ENCODE measurements around the gene SLC8A1.

Gene SLC8A1

DNA sequence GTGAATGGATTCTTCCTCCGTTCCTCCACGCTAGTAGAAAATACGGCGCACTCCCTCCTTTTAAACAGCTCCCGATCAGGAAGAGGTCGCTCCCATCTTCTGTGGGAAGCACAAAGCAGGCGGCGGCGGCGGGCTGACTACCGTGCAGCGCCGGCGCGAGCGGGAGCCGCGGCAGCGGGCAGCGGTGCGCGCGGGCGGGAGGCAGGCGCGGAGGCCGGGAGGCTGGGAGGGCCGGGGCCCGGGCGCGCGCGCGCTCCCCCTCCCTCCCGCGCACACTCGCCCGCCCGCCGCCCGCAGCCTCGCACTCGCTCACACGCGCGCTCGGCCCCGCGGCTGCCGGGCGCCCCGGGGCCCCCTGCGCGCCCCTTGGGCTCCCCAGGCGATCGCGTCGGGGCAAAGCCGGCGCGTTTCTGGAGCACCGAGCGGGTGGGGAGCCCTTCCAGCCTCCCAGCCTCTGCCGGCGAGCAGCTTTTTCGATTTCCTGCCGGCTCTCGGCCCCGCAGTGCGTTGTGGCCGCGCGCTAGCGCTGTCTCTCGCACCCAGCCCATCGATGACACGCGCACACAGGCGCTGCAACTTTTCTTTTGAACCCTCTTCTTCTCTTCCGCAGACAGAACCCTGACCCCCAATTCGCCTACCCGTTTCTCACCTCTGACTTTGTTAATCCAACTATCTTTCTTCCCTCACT is at the start of gene SLC8A1:
SLC8A1 (minus strand) TSS at position 173 of the 688 bp plus-strand sequence.
- peak; percentile 53 for DNase-seq

DNA sequence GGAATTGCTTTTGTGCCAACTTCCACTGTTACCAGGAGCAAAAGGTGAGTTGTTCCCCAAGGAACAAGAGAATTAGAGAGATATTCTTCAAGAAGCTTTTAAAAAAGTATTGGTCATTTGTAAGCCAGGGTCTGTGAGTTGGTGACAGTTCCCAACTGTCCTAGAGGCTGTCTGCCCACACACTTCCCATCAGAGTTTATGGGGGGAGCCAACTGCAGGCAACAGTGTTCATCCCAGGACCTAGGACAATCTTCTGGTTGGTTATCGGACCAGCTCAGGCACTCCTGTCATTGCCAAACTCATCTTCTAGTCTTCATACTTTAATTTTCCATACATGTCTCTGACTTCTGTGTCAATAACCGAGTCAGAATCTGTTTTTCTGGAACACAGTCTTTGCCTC is 47.5 kb upstream of the SLC8A1 start:
- DNase-seq = no peak

DNA sequence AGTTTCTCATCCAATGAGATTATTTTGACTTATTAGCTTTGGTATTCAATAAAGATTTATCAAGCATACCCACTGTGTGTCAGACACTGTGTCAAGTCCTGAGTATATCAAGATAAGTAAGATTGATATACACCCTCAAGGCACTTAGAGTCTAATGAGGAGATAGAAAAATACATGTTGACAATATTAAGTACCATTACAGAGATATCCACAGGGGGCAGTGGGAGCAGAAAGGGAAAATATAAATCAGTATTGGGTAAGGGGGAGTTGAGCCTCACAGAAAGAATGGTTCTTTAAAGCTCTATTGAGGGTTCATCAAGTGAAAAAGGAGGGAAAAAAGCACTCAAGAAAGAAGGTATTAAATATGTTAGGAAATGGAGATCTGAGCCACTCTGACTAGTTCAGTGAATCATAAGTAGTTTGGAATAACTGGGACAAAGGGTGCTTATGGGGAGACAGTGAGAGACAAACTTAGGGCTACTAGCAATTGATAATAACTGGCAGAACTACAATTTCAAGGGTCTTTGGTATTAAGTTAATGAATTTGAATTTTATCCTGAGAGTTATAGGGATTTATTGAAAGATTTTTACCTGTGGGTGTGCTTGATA is 45.5 kb upstream of the SLC8A1 start:
- no peak for DNase-seq

DNA sequence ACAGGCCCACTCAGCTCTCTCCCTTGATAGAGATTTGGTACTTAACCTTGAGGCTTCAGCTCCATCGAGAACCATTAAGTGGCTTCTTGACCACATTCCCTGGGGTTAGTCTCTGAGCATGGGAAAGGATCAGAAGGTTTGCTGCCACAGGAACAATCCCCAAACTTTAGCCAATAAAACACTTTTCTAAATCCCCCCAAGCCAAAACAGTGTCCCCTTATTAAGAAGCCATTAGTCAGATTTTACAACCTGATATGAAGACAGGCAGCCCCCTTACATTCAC is 37.7 kb upstream of the SLC8A1 start:
- DNase-seq = no peak

DNA sequence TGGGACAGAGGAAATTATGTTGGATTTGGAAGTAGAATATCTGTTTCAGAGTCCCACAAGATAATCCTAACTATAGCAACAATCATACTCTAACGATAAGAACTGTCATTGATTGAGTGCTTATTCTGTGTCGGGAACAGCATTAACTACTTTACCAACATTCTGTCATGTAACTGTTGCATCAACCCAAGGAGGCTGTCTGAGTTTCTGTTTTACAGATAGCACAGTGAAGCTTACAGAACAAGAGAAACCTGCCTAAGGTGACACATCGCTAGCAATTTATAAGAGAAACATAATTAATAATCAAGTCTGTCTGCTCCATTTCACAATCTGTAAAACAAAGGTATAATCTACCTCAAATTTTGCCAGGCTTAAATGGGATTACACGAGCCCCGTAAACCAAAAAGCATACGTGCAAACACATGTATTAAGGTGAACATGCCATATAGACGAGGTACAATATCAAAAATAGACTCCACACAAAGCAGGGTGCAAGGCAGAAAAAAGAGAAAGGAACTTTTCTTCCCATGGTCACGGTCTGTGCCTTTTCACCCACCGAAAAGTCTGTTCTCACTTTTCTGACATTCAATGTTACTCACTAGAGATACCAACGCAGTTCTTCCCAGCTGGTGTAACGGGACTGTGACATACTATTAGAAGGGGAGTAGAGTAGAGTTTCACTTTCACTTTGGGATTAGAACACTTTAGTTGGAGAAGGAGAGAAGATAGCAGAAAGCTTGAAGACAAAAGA is 37.2 kb upstream of the SLC8A1 start:
- no peak for DNase-seq

DNA sequence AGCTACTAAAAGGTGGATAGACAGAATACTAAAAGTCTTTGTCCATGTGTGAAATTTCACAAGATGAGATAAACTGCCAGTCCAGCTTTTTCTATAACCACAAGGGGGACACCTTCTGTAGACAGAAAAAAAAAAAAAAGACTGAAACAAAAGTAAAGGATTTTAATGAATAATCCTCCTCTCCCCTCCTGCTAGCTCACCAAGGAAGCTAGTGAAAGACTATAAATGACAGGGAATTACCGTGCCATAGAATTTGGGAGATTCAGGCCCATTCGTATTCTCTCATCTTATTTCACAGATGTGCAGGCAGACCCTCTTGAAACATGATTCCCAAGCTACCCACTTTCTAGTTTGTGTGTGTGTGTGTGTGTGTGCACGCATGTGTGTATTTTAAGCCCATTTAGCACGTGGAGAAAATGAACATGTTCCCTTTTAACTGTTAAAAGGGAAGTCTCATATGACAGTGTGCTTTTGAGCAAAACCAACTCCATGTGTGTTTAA is 36.3 kb upstream of the SLC8A1 start:
- DNase-seq = no peak

DNA sequence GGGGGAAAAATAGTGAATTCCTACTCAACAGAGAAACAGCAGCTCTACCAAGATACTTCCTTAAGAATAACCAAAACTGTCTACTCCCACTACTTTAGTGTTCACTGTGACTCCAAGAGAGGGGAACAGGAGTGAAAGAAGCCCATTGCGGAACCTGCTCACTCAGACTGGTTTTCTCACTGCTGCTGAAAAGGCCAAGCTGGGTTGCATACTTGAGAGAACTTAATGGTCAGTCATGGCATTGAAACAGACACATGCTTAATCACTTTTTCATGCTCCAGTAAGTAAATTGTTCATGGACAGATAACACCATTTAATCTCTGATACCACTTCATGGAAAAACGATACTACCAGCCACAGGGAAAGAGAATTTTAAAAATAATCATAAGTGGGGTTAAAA is 35.7 kb upstream of the SLC8A1 start:
- DNase-seq = no peak

DNA sequence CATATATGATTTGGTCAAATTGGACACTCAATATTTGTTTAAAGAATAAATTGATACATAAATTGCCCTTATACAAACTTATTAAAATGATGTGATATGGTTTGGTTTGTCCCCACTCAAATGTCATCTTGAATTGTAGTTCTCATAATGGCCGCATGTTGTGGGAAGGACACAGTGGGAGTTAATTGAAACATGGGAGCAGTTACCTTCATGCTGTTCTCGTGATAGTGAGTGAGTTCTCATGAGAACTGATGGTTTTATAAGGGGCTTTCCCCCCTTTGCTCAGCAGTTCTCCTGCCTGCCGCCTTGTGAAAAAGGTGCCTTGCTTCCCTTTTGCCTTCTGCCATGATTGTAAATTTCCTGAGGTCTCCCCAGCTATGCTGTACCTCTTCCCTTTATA is 34.0 kb upstream of the SLC8A1 start:
- no peak for DNase-seq

DNA sequence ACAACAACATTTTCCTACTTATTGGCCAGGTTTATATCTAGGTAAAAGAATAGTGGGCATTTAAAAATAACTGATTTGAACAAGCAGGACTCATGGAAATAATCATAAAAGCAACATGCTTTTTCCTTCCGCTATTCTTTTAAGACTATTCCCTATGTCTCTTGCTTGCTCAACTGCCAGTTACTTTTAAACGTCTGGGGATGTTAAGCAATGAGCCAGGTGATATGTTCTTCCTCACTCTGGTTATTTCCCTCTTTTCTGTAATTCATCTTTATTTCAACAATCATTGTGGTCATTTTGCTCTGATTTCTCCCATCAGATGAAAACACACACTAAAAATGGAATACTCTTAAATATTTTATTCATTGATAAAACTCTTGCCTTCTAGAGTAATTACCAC is 33.4 kb upstream of the SLC8A1 start:
- no peak for DNase-seq

DNA sequence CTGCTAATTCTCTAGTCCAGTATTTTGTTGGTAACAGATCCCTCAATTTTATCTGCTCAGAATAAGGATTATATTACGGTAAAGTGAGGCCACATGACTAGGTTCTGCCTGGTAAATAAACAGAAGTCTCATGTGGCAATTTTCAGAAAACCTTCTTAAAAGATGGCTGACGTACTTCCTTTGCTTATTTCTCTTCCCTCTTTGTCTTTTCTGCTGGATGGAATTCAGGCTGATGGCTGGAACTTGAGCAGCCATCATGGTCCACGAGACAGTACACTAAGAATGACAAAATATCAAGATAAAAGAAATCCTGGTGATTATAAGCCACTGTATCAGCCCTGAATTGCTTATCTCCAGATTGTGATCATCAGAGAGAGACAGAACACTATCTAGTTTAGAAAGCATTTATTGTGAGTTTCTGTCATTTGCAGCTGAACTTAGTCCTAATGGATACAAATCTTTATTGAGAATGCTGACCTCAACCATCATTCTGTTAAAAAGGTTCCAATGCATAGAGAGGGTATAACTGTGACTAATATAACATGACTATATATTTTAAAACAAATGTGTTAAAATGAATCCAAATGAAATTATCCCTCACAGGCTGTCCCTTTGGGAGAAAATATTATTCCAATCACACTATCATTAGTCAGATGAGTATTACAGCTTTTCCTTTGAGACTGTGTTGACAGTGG is 31.8 kb upstream of the SLC8A1 start:
- no peak for DNase-seq

DNA sequence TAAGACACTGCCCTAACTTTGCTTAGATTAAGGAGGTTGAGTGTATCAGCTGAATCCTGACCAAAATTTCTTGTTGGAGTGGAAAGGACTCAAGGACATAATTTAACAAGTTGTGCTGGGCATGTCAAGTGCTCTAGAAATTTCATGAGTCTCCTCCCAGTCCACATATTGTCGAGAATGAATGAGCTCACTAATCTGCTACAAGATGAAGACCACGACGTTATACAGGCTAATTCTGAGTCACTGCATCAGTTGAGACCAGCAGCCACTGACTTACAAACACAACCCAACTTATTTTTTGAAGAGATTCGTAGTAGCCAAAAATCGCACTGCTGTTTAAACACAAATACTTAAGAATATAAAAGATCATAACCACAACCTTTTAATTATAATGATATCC is 28.7 kb upstream of the SLC8A1 start:
- no peak for DNase-seq

DNA sequence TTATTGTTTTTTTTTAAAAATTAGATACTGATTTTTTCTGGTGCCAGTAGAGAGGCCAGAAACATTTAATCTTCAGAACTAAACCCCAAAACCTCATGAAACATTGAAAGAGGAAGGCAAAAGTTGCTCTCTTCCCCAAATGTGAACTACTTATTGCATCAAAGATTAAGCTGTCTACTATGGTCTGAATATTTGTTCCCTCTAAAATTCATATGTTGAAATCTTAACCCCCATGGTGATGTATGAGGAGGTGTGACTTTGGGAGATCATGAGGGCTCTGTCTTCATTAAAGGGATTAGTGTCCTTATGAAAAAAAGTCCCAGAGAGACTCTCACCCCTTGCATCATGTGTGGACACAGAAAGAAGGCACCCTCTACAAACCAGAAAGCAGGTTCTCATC is 28.2 kb upstream of the SLC8A1 start:
- no peak for DNase-seq

DNA sequence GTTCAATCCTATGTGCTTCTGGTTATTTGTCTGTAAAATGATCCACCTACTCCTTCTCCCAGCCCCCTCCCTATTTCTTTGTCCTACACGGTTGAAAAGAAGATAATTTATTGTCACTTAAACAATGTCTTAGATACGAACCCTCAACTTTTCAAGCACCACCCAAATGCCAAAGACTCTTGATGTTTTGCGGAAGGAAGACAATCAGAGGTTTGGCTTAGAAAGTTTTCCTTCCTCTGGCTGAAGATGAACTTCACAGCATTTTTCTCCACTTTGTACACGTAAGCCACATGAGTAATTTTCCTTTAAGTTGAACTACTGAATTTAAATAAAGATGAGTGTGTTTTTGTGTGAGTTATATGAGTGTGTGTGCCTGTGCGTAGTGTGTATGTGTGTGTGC is 25.5 kb upstream of the SLC8A1 start:
- no peak for DNase-seq

DNA sequence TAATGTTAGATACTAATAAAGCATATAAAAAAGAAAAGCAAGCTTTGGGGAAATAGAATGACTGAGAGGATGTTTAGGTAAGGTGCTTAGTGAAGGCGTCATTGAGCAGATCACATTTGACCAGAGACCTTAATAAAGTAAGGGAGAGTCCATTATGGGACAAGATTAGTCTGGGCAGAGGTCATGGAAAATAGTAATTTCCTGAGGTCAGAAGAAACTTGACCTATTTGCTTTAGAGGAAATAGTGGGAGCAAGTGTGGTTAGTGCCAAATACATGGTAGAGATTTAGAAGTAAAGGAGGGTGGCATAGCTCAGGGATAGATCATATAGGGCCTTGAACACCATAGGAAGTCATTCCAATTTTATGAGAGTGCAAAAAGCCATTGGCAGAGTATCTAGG is 24.5 kb upstream of the SLC8A1 start:
- DNase-seq = no peak

DNA sequence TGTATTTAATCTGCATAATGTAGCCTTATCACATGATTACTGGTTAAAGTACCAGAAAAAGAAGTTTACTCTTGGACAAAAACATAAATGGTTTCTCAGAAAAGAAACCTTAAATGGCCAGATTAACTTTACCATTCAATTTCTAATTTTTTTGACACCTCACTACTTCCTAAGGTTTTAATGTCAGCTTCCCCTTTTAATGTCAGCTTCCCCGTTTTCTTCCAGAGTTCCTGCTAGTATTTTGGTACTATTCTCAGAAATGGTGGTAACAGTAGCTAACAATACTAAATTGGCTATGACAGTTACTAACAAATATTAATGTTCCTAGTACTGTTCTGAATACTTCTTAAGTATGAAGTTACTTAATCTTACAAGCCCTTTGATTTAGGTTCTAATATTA is 22.4 kb upstream of the SLC8A1 start:
- no peak for DNase-seq

DNA sequence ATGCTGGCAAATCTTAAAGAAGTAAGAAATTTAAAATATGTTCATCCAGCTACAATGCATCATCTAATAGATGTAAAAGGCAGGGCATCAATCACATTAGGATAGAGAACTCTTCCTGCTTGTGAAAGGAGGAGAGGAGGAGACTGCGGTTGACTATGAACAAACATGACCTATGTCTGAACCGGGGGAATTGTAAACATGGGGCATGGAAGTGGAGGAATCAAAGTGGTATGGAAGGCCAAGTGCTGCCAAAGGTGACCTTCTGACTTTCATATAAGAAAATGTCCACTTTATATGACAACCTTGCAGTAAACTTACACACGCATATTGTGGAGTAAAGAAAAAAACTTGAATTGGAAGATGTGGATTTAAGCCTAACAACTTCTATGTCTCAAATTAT is 20.0 kb upstream of the SLC8A1 start:
- no peak for DNase-seq

DNA sequence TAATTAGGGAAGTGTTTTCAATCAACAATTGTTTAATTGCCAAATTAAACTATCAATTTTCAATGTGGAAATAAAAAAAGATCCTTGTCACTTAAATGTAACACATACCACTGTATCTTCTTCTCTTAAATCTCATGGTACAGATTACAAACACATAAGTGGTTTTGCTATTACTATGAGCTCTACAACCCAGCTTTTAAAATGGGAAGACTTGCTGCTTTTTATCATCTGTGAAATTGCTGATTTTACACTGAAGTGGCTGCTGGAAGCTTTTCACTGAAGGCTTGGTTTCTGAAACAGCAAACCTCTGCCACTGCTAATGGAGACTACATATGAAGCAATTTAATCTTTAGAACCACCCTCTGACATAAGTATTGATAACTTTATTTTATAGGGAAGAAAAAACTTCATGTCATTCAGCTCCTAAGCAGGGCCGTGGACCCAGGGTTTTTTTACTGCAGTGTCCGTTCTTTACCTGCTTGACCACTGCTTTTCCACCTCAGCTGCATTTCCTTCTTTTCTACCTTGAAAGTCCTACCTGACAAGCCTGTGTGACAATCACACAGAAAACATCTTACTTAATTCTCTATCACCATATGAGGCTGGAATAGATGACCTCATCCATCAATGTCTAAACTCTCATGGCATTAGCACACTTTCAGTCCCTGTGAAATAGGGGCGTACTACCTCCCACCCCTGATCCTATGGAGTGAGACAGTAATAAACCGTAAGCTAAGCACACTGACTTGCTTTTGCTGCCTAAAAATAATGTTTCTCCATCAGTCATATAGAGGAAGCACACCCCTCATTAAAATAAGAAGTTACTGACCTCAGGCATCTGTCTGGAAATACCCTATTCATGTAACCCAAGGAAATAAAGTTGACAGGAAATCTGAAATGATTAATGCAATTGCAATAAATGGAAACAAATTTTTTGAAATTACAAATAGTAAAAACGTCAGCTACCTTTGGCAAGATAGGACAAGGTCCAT is 19.2 kb upstream of the SLC8A1 start:
- no peak for DNase-seq

DNA sequence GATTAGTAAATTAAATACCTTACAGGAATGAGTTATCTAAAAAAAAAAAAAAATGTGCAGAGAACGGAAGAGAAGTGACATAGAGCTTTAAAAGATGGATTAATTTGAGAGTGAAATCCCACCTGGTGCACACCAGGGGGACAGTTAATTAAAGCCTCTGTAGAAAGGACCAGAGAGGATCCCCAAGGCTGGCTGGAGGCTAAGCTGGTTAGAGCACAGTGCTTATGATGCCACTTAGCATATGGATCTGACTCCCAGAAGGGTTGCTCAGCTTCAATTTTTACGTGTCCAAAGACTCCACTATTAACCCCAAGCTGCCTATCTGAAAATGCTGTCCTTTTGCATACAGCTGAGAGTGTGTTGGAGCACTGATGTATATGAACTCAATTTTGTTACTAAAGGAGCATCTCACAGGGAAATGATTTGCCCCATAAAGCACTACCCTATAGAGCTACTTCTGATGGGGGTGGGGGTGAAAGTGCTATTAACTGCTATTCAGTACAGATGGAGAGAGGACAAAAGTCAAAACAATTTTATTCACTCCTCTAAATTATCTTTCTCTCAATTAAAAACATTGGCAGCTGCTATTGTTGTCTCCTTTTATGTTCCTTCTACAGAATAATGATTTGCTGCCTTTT is 15.2 kb upstream of the SLC8A1 start:
- DNase-seq = no peak

DNA sequence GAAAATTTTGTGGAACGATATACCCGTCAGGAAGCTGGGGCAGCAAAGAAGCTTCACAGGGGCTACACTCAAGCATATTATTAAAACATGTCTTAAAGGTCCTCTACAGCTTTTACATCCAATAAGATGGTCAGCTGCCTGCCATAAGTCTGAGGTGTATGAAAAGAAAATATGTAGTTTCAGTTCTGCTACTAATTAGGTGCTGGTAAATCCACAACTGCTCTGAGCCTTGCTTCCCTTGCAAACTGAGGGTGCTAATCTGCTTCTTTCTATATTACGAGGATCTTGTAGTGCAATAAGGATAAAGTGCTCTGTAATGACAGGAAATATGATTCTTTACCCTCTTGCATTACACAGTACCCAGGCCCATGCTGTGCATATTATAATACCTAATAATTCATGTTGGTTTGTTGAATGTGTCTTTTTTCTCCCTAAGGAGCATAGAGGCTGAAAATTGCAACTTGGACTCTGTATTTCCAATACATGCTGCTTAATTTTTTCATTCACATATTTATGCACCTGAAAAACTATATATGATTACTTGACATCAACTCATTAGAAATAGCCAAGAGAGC is 14.5 kb upstream of the SLC8A1 start:
- no peak for DNase-seq

DNA sequence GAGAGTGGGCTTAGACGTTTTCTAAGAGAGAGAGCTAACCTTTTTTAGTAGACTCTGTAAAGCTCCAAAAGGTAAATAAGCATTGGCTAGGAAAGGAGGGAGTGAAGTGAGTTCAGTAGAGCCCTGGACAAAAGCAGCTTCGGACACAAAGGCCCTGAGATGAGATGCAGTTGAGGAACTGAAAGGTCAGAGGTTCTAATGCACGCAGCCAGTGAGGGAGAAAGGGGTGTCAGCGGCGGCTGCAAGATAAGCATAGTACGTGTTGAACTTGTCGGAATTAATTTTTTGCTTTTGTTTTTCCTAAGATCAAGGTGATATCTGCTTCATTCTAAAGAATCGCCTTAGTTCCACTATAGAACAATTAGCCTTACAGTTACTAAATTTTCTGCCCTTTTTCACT is 11.2 kb upstream of the SLC8A1 start:
- no peak for DNase-seq

DNA sequence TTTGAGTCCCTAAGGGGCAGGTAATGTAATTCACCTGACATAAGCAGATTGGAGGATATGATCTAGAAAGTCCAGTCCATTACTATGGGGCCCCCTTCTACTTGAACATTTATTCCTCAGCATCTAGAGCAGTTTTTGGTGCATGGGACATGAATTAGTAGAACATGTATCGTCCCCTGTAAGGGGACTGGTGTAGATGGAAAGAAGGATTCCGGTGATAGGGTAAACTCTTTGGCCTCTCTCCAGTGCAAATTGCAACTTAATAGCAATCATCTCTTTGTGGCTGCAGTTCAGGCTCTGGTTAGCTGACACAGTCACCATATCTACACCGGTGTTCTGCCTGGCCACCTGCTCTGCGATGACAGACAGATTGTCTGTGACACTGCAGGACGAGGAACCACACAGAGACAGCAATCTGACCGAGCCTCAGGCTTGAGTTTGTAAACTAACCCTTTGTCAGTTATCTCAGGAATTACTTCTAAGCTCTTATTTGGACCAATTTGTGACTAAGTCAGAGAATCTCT is 6.4 kb upstream of the SLC8A1 start:
- DNase-seq = peak; percentile 49
